AG04449 (cell line): Measurements from ENCODE around the gene ATP5PB.

ENCODE experiments used
- CTCF ChIA-PET: fragments of 350-600 bp; formaldehyde crosslinking; extraction: SDS; loops from one replicate; lab custom pipeline; 2021; ENCODE audit warnings: antibody characterized with exemption; lab: Yijun Ruan, JAX
- POLR2A ChIA-PET: fragments of 400-600, 350-600 bp; formaldehyde crosslinking; extraction: SDS; loops from one replicate; lab custom pipeline; 2020; ENCODE audit warnings: antibody characterized with exemption, inconsistent platforms; lab: Yijun Ruan, JAX
- DNase-seq: peaks from one replicate; pipeline ENCODE4 v3.0.0-alpha.2; 2010; ENCODE audit warnings: low read depth, low spot score
- H3K4me3 ChIP-seq: 2 replicates; pipeline ENCODE4 v1.5.1; 2011; ENCODE audit warnings: low read depth, mild to moderate bottlenecking, control low read depth, low read length
- TF ChIP-seq, protein P1 (sequence below): IDR thresholded peaks from one replicate; pipeline ENCODE4 v1.5.1; 2011; ENCODE audit warnings: mild to moderate bottlenecking, moderate library complexity, low read length, control low read depth, inconsistent platforms; ENCODE audit not compliant: insufficient read depth; ENCODE audit errors: missing control alignments

ATP5PB gene

GRCh38 chr1:111488669-111489068, 39.4 kb downstream of the ATP5PB start:
- POLR2A ChIA-PET, result no interaction called here
- no peak overlapping the region for H3K4me3 ChIP-seq
- TF ChIP-seq, protein P1, sequence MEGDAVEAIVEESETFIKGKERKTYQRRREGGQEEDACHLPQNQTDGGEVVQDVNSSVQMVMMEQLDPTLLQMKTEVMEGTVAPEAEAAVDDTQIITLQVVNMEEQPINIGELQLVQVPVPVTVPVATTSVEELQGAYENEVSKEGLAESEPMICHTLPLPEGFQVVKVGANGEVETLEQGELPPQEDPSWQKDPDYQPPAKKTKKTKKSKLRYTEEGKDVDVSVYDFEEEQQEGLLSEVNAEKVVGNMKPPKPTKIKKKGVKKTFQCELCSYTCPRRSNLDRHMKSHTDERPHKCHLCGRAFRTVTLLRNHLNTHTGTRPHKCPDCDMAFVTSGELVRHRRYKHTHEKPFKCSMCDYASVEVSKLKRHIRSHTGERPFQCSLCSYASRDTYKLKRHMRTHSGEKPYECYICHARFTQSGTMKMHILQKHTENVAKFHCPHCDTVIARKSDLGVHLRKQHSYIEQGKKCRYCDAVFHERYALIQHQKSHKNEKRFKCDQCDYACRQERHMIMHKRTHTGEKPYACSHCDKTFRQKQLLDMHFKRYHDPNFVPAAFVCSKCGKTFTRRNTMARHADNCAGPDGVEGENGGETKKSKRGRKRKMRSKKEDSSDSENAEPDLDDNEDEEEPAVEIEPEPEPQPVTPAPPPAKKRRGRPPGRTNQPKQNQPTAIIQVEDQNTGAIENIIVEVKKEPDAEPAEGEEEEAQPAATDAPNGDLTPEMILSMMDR, result no peak
- CTCF ChIA-PET, result interaction anchor here (0.8 to 4.3 kb wide), 6 partner anchors 8 to 226 kb away, joined by 3 to 25 read pairs (median 3); no protein-coding TSS in a partner anchor
- no peak for DNase-seq

DNA sequence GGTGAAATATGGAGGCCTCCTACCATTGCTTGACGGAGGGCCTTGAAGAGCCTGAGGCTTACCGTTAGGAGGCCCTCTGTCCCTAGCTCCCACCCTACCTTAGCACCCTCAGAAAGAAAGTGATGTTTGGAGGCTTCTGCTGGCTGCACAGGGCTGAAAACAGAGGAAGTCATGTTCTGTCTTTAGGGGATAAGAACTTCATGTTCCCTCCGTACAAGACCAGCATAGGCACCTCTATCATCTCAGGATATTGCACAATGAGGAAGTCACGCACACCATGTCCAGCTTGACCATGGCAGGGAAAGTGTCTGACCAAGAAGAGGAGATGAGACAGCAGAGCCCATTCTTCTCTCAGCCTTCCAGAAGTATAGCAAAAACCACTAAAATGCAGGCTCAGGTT, 40.3 kb downstream of the ATP5PB start:
- H3K4me3 ChIP-seq, result no peak overlapping the region
- TF ChIP-seq, protein P1, result no peak
- ChIA-PET POLR2A (no interaction called here), CTCF (interaction anchor here (1.0 to 4.3 kb wide), 6 partner anchors 8 to 258 kb away, joined by 3 to 25 read pairs (median 6); partner anchors contain the start of genes ADORA3 and TMIGD3)
- DNase-seq, result no peak

- ChIA-PET POLR2A (no interaction called here), CTCF (interaction anchor here (1.0 to 4.3 kb wide), 7 partner anchors 8 to 283 kb away, joined by 3 to 25 read pairs (median 5); partner anchors contain the start of genes ADORA3 and TMIGD3)
- H3K4me3 ChIP-seq, result no peak overlapping the region
- DNase-seq, result no peak
- TF ChIP-seq, protein P1, result no peak
These were observed 41.0 kb downstream of the ATP5PB start for GRCh38 chr1:111490220-111490619.

- ChIA-PET CTCF (interaction anchor here (0.6 to 4.3 kb wide), 6 partner anchors 7 to 282 kb away, joined by 3 to 25 read pairs (median 3); no protein-coding TSS in a partner anchor), POLR2A (no interaction called here)
These were observed 41.8 kb downstream of the ATP5PB start for GRCh38 chr1:111491070-111491469.

GRCh38 chr1:111496398-111496797, 47.1 kb downstream of the ATP5PB start:
- TF ChIP-seq, protein P1, result no peak
- POLR2A ChIA-PET, result interaction anchor here (0.6 kb wide), 1 partner anchor 172 kb away, joined by 3 read pairs; no protein-coding TSS in a partner anchor
- H3K4me3 ChIP-seq, result no peak overlapping the region
- CTCF ChIA-PET, result interaction anchor here (1.3 to 5.2 kb wide), 5 partner anchors 11 to 273 kb away, joined by 3 to 72 read pairs (median 4); no protein-coding TSS in a partner anchor
- DNase-seq, result no peak

More at GRCh38 chr1:111491070-111491469, 41.8 kb downstream of the ATP5PB start:
- TF ChIP-seq, protein P1, result no peak
- no peak for DNase-seq
- no peak overlapping the region for H3K4me3 ChIP-seq

DNA sequence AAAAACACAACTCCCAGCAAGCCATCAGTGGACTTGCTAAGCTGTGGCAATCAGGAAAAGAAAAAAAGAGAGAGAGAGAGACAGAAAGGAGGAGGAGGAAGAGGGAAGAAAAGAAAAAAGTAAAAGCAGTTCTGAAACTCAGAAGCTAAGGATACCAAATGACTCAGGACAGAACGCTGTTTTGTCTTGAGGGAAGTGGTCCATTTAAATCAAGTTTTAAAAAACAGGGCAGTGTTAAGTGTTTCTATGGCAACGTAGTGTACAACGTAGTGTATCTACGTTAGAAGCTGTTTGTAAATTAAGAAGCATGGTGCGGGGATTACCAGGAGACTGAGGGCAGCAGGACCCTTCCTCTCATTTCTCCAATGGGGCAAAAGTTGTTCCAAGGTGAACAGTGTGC, 48.3 kb downstream of the ATP5PB start:
- no peak for DNase-seq
- ChIA-PET POLR2A (interaction anchor here (1.1 kb wide), 1 partner anchor 10 kb away, joined by 3 read pairs; no protein-coding TSS in a partner anchor), CTCF (interaction anchor here (0.8 to 5.2 kb wide), 8 partner anchors 8 to 271 kb away, joined by 3 to 72 read pairs (median 4); no protein-coding TSS in a partner anchor)
- H3K4me3 ChIP-seq, result no peak overlapping the region
- TF ChIP-seq, protein P1, result no peak
